Bronchial epithelial cell (primary cell): ENCODE data around the gene SFMBT1. TPM values are rescaled to one million over a fixed set of nuclear protein-coding genes. Genes with fewer than 3 reads are reported as not detected.

Experiments used
- DNase-seq: peaks from one replicate; pipeline ENCODE4 v3.0.0-alpha.2; 2010; ENCODE audit warnings: low read depth
- FAIRE-seq: peaks from 2 replicates; lab custom pipeline; 2011; peaks lifted over from hg19 to GRCh38; lab: Jason Lieb, UNC
- H3K27me3 ChIP-seq: 2 replicates; pipeline ENCODE4 v1.5.1; 2011; ENCODE audit warnings: low read length; ENCODE audit not compliant: control insufficient read depth, insufficient read depth
- H3K36me3 ChIP-seq: 2 replicates; pipeline ENCODE4 v1.5.1; 2011; ENCODE audit warnings: low read length; ENCODE audit not compliant: control insufficient read depth, insufficient read depth
- H3K4me3 ChIP-seq: 2 replicates; pipeline ENCODE4 v1.5.1; 2011; ENCODE audit warnings: mild to moderate bottlenecking, low read depth, low read length, control low read depth
- CTCF ChIP-seq: IDR thresholded peaks from 2 replicates; pipeline ENCODE4 v1.5.1; 2011; ENCODE audit warnings: mild to moderate bottlenecking, moderate library complexity, low read length, control low read depth, inconsistent platforms; ENCODE audit not compliant: insufficient read depth, severe bottlenecking
- total RNA-seq: library from RNA; depleted of rRNA; stranded (reverse); fragments of >200 nt; gene quantifications from 2 replicates; pipeline ENCODE4 v1.2.1, GENCODE V29; 2014

Gene SFMBT1
- total RNA-seq, 1 donor from 2014 or later: 7.6 TPM

GRCh38 chr3:52874864-52875587 is 170.8 kb downstream of the SFMBT1 start:
- no peak for DNase-seq
- no peak for TF ChIP-seq CTCF
- Histone ChIP-seq H3K36me3 (no peaks in the 10 kb centered on the region), H3K27me3 (no peaks in the 10 kb centered on the region), H3K4me3 (no peak overlapping the region)
- FAIRE-seq: no peak

- FAIRE-seq (no peak), DNase-seq (no peak)
- Histone ChIP-seq H3K27me3 (no peaks in the 10 kb centered on the region), H3K36me3 (no peaks in the 10 kb centered on the region), H3K4me3 (no peak overlapping the region)
- TF ChIP-seq CTCF: no peak
These were observed 171.6 kb downstream of the SFMBT1 start for GRCh38 chr3:52874160-52874701.

- peak; percentile 53 for DNase-seq
- no peak for FAIRE-seq
- no peaks in the 10 kb centered on the region for H3K36me3 ChIP-seq
- no peaks in the 10 kb centered on the region for H3K27me3 ChIP-seq
- no peak for TF ChIP-seq CTCF
- H3K4me3 ChIP-seq: no peak overlapping the region
These were observed 172.3 kb downstream of the SFMBT1 start for GRCh38 chr3:52873433-52874159.

GRCh38 chr3:52872245-52872644 is 173.6 kb downstream of the SFMBT1 start:
- H3K36me3 ChIP-seq: no peaks in the 10 kb centered on the region
- TF ChIP-seq CTCF: no peak
- DNase-seq: no peak
- H3K4me3 ChIP-seq: no peak overlapping the region
- H3K27me3 ChIP-seq: no peaks in the 10 kb centered on the region
- FAIRE-seq: no peak

GRCh38 chr3:52871761-52872160 is 174.1 kb downstream of the SFMBT1 start:
- no peak for DNase-seq
- FAIRE-seq: no peak
- H3K27me3 ChIP-seq: no peaks in the 10 kb centered on the region
- no peak for TF ChIP-seq CTCF
- H3K36me3 ChIP-seq: no peaks in the 10 kb centered on the region
- H3K4me3 ChIP-seq: no peak overlapping the region
